Ascending aorta (tissue), 2 donors: ENCODE measurements around the gene PPFIBP2. TPM values are rescaled to one million over a fixed set of nuclear protein-coding genes. Genes with fewer than 3 reads are reported as not detected.
A peak's percentile ranks its signal among the peaks of the same experiment; 100 is the strongest.

Source experiments
- DNase-seq, 2 donors: peaks; one replicate each; pipeline ENCODE4 v3.0.0-alpha.2; 2019; ENCODE audit warnings: low spot score in 2 of 2
- H3K27ac ChIP-seq, 2 donors: fragments of 200-600 bp; sonication (generic); one replicate each; pipeline ENCODE4 v1.5.1; 2016 to 2017; ENCODE audit warnings: mild to moderate bottlenecking in 1 of 2
- H3K27me3 ChIP-seq: fragments of 200-600 bp; sonication (generic); one replicate; pipeline ENCODE4 v1.5.1; 2017
- H3K36me3 ChIP-seq, 2 donors: fragments of 200-600 bp; sonication (generic); one replicate each; pipeline ENCODE4 v1.5.1; 2016
- H3K4me1 ChIP-seq, 2 donors: fragments of 200-600 bp; sonication (generic); one replicate each; pipeline ENCODE4 v1.5.1; 2016 to 2017; ENCODE audit warnings: mild to moderate bottlenecking in 1 of 2
- H3K4me3 ChIP-seq, 2 donors: fragments of 200-600 bp; sonication (generic); one replicate each; pipeline ENCODE4 v1.5.1; 2016 to 2017; ENCODE audit warnings: mild to moderate bottlenecking in 1 of 2
- H3K9me3 ChIP-seq, 2 donors: fragments of 200-600 bp; sonication (generic); one replicate each; pipeline ENCODE4 v1.5.1; 2016
- CTCF ChIP-seq, 3 experiments: fragments of 200-600 bp in 2 of 3; fragments of 450-650 bp in 1 of 3; sonication (generic) in 2 of 3; IDR thresholded peaks; one replicate each; pipeline ENCODE4 v1.5.1; 2016 to 2019; ENCODE audit warnings: antibody characterized with exemption in 3 of 3, mild to moderate bottlenecking in 1 of 3, moderate library complexity in 1 of 3
- intact Hi-C: fragments of 100-400 bp; cut with DNase I; formaldehyde crosslinking; loops from one replicate; pipeline ENCODE4 v1.15.1; 2023
- total RNA-seq: library from RNA; depleted of rRNA; stranded (reverse); fragments of >200 nt; gene quantifications from one replicate; pipeline ENCODE4 v1.1.0, GENCODE V29; 2016

The PPFIBP2 gene
- total RNA-seq, 1 donor from 2014 or later: 4.2 TPM

DNA sequence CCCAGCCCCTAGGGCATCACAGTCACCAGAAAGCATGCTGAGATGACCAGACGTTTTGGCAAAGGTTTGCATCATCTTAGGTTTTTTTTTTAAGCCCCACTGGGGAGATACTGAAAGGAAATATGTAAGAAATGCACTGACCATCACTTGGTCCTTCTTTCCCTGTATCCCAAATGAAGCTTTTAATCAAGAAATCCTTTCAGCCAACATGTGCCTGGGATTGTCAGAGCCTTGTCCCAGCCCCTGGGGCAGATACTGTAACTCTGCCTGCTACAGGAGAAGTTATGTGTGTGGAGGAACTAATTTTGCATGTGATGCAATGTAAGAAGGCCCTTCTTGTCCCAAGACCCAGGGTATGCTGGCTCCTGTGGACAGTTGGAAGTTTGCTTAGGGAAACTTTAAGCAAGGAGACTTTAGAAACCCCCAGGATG lies 65.6 kb downstream of the PPFIBP2 start:
- TF ChIP-seq CTCF (IDR thresholded peaks at IDR 0.05): no peak
- no peaks in the 10 kb centered on the region for H3K9me3 ChIP-seq
- peaks cover 16 to 73% of the 10 kb centered on the region in 2 donors for H3K4me1 ChIP-seq
- H3K36me3 ChIP-seq: no peaks in the 10 kb centered on the region
- intact Hi-C loops: no loop called here
- H3K27ac ChIP-seq: peak overlapping the region; percentile 83 to 93
- DNase-seq: peak in 1 of 2 donors; percentile 64
- no peaks in the 10 kb centered on the region for H3K27me3 ChIP-seq
- peak overlapping the region in 1 of 2 donors; percentile 51 for H3K4me3 ChIP-seq

DNA sequence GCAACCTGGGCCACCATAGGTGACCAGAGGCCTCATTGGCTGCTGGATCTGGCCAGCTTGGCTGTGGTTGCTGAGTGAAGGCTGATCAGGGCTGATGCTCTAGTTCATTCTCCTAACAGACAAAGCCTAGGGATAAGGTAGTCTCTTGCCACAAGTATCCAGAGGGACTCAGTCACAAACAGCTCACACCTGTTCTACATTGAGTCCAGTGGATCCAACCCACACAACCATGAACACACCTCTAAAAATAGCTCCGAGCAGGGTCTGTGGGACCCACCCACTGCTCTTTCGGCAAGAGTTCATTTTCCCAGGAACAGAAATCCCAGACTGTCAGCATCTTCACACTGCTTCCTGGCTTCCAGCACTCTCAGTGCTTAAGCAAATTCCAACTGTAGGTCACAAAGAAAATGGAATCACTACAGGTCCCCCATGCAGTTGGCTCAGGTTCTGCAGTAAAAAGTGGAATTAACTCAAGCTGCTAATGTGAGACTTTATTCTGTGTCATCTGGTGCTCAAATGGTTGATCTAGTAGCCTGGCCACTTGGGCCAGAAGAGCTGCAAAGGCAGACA lies 67.3 kb downstream of the PPFIBP2 start:
- H3K27ac ChIP-seq: peak overlapping the region; percentile 4 to 23

GRCh38 chr11:7582338-7582985 lies 68.7 kb downstream of the PPFIBP2 start:
- intact Hi-C loops: no loop called here
- no peak for TF ChIP-seq CTCF (IDR thresholded peaks at IDR 0.05)
- Histone ChIP-seq H3K36me3 (no peaks in the 10 kb centered on the region), H3K27ac (peak overlapping the region; percentile 0 to 19), H3K9me3 (no peaks in the 10 kb centered on the region), H3K4me3 (no peak overlapping the region), H3K4me1 (peaks cover 5 to 69% of the 10 kb centered on the region in 2 donors), H3K27me3 (no peaks in the 10 kb centered on the region)
- peak in 1 of 2 donors; percentile 48 for DNase-seq

More for the DNA sequence above, 67.3 kb downstream of the PPFIBP2 start:
- Histone ChIP-seq H3K9me3 (no peaks in the 10 kb centered on the region), H3K27me3 (no peaks in the 10 kb centered on the region), H3K4me1 (peaks cover 13 to 78% of the 10 kb centered on the region in 2 donors), H3K4me3 (no peak overlapping the region), H3K36me3 (no peaks in the 10 kb centered on the region)
- peak in 1 of 2 donors; percentile 31 for DNase-seq
- intact Hi-C loops: no loop called here
- TF ChIP-seq CTCF (IDR thresholded peaks at IDR 0.05): no peak

- H3K4me3 ChIP-seq: no peak overlapping the region
- H3K27me3 ChIP-seq: no peaks in the 10 kb centered on the region
- H3K36me3 ChIP-seq: no peaks in the 10 kb centered on the region
- DNase-seq: no peak
- H3K9me3 ChIP-seq: no peaks in the 10 kb centered on the region
- H3K4me1 ChIP-seq: peaks cover 5 to 61% of the 10 kb centered on the region in 2 donors
- intact Hi-C loops: no loop called here
- no peak overlapping the region for H3K27ac ChIP-seq
- no peak for TF ChIP-seq CTCF (IDR thresholded peaks at IDR 0.05)
Observed at GRCh38 chr11:7583248-7583647, 69.4 kb downstream of the PPFIBP2 start.

DNA sequence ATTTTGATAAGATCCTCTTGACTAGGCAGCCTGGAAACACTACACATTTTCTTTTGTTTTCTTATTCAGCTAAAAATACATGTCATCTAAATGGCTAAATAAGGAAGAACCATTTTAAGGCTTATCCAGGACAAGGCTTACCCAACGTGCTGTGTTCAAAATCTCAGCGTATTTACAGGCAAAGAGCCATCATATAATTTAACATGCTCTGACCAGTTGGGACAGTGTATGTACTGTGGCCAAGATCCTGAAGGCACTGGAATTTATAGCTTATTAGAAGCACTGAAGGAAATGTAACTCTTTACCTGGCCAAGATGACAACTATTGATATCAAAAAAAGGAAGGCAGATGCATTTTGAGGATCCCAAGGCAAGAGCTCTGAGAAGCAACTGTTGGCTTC lies 71.1 kb downstream of the PPFIBP2 start:
- Histone ChIP-seq H3K27me3 (no peaks in the 10 kb centered on the region), H3K4me1 (peaks cover 5 to 45% of the 10 kb centered on the region in 2 donors), H3K9me3 (no peaks in the 10 kb centered on the region), H3K4me3 (no peak overlapping the region), H3K36me3 (no peaks in the 10 kb centered on the region), H3K27ac (peak overlapping the region; percentile 14 to 42)
- no peak for TF ChIP-seq CTCF (IDR thresholded peaks at IDR 0.05)
- DNase-seq: no peak
- intact Hi-C loops: no loop called here
